Measurements from ENCODE around the gene EEF1AKMT3.

The EEF1AKMT3 gene

GRCh38 chr12:57751432-57751787 lies 21.0 kb upstream of the EEF1AKMT3 start:
- DNase-seq (ENCODE audit: low read depth in 2 of 2): no peak

- peak; percentile 92 to 97 for DNase-seq (ENCODE audit: low read depth in 2 of 2)
Measured at GRCh38 chr12:57751788-57752667, 20.4 kb upstream of the EEF1AKMT3 start, which contains the start of gene CDK4. Gene CDK4 (minus strand): TSS chr12:57752310. CDS start chr12:57751717, 593 bp downstream.

DNA sequence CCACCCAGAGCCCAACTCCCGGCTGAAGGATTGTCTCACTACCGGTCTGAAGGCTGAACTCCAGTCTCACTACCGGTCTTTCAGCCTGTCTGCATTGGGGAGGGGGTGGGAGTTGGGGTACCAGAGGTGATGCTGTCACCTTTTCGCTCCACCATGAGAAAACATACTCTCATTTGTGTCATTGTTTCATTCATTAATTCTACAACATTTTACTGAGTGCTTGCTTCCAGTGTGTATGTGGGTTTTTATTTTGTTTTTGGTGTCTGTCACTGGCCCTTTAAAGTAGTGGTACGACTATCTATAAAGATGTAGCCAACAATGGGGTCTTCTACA lies 19.8 kb upstream of the EEF1AKMT3 start:
- DNase-seq (ENCODE audit: low read depth in 2 of 2): no peak

DNA sequence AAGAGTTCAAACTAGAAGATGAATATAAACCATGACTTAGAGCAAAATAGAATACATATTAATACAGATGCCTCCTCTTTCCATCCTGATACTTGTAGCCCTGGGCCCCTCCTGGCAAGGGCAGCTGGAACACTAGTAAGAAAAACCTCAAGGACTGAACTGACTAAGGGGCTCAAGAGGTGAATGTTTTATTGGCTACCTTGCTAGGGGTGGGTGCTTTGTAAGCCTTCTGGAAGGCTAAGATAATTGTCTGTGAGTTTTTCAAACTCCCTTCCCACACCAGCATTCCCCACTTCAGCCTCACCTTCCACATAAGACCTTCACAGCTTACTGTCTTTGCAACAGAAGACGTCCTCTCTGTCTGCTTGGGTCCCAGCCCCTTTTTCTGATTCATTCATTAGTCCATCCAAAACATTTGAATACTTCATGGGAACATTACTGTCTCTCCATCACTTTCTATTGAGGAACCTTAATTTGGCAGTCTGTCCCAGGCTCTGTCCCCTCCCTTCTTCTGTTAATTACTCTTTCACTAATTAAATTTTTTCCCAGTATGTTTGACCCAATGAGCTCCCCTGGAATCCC lies 18.6 kb upstream of the EEF1AKMT3 start:
- DNase-seq (ENCODE audit: low read depth in 2 of 2): no peak

DNA sequence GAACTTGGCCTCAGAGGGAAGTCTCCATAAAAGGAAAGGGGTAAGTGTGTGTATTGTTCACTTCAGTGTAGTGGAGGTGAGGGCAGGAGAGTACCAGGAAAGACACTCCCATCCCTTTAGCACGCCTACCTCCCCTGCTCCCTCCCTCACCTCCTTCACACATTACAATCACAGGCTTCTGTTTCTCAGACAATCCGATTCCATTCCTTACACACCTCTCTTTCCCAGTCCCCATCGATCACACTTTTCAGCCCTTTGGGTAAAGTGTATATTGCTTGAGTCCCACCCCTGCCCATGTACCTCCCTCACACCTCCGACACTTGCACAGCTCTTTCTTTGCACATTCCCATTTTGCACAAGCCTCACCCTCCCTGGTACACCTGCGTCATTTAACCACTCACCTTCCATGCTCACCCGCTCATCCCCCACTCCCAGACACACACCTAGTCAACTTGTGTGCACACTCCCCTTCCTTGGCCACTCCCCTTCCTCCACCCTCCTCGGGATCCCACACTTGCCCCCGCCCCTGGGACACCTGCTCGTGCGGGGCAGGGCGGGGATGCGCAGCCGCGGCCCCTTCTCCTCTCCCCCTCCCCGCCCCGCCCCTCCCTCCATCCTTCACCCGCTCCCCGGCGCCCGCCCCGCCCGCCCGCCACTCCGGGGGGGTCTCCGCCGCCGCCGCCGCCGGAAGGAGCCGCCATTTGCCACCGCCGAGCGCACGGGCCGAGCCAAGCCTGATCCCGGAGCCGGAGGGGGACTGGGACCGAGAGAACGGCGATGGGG lies 17.8 kb upstream of the EEF1AKMT3 start, which contains the start of gene MARCHF9:
Gene MARCHF9 (plus strand): TSS at position 693 of the 783 bp plus-strand sequence. CDS start 426 bp downstream, outside the sequence.
- DNase-seq (ENCODE audit: low read depth in 2 of 2): peak; percentile 66 to 70

DNA sequence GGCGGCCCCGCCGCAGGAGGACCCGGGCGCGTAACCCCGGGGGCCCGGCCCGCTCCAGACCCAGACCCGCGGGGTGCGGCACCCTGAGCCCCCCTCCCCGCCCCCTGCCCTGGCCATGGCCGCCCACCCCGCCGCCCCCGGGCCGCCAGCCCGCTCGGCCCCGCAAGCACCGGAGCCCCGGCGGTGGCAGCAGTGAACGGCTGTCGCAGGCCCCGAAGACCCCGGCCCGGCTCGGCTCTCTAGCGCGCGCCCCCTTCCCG lies 17.3 kb upstream of the EEF1AKMT3 start:
- no peak for DNase-seq (ENCODE audit: low read depth in 2 of 2)

DNA sequence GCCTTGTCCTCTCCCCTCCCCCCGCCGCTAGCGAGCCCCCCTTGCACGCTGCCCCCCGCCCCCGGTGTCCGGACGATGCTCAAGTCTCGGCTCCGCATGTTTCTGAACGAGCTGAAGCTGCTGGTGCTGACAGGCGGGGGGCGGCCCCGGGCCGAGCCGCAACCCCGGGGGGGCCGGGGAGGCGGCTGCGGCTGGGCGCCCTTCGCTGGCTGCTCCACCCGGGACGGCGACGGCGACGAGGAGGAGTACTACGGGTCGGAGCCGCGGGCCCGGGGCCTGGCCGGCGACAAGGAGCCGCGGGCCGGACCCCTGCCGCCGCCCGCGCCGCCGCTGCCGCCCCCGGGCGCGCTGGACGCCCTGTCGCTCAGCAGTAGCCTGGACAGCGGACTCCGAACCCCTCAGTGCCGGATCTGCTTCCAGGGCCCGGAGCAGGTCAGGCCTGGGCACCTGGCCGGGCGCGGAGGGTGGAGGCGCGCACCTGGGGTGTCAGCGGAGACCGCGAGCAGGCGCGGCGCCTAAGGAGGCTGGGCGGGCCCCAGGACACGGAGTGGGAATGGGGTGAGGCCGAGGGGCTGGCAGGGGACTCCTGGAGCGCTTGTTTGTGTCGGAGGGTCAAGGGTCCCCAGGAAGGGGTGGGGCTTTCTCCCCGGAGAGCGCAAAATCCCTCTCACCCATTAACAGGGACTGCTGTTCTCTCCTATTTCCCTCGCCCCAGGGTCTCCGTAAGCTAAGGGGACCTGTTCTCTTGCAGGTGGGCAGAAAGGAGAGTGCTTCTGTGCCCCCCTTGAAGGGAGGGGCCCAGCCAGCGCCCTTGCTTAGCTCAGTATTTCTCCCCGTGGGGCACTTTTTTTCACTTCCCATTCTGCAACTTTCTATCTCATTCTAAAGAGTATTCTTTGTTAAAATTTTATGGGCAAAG lies 16.7 kb upstream of the EEF1AKMT3 start:
- DNase-seq (ENCODE audit: low read depth in 2 of 2): no peak

- DNase-seq (ENCODE audit: low read depth in 2 of 2): no peak
Measured at GRCh38 chr12:57756406-57757341, 15.7 kb upstream of the EEF1AKMT3 start.

- DNase-seq (ENCODE audit: low read depth in 2 of 2): no peak
Measured at GRCh38 chr12:57757771-57758170, 14.6 kb upstream of the EEF1AKMT3 start.

- DNase-seq (ENCODE audit: low read depth in 2 of 2): no peak
Measured at GRCh38 chr12:57758552-57759359, 13.7 kb upstream of the EEF1AKMT3 start.

- DNase-seq (ENCODE audit: low read depth in 2 of 2): no peak
Measured at GRCh38 chr12:57759360-57759980, 12.9 kb upstream of the EEF1AKMT3 start.

DNA sequence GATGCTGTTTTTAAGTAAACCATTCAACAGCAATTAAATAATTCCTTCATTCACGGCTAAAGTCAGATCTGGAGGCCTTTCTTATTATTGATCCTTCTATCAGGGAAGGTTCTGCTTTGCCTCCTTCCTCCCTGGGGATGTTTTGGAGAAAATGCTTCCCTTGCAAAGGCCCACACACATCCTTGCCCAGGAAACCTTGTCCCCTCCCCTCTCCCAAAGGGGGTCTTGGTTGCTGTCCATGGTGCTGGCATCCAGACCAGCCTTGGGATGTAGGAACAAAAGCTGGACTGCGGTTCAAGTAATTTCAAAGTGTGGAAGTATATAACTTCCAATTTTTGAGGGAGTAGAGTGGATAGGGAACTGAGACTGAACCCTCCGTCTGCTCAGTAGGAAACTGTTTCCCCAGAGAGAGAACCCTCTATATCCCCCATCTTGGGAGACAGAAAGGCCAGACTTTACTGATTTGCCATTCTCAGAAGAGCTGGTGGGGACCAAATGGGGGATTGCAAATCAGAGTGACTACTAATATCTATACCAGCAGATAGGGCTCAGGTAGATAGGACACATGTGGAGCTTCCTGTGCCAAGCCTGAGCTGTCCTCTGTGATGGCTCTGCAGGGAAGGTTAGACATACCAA lies 11.9 kb upstream of the EEF1AKMT3 start:
- no peak for DNase-seq (ENCODE audit: low read depth in 2 of 2)

GRCh38 chr12:57761391-57761998 lies 10.9 kb upstream of the EEF1AKMT3 start:
- no peak for DNase-seq (ENCODE audit: low read depth in 2 of 2)

- DNase-seq (ENCODE audit: low read depth in 2 of 2): no peak
Measured at GRCh38 chr12:57762463-57762862, 10.0 kb upstream of the EEF1AKMT3 start.

GRCh38 chr12:57763881-57764661 lies 8.3 kb upstream of the EEF1AKMT3 start:
- DNase-seq (ENCODE audit: low read depth in 2 of 2): no peak

GRCh38 chr12:57764662-57765002 lies 7.8 kb upstream of the EEF1AKMT3 start:
- no peak for DNase-seq (ENCODE audit: low read depth in 2 of 2)

GRCh38 chr12:57765003-57765697 lies 7.3 kb upstream of the EEF1AKMT3 start:
- no peak for DNase-seq (ENCODE audit: low read depth in 2 of 2)
